PC-3 (cell line): ENCODE measurements around the gene TMPRSS3. TPM values are rescaled to one million over a fixed set of nuclear protein-coding genes. Genes with fewer than 3 reads are reported as not detected.

Source experiments
- ATAC-seq: fragments of 200-7000 bp; cut with Tn5 transposase; 2 replicates; pipeline ENCODE4 v1.9.1; 2020; ENCODE audit warnings: mild to moderate bottlenecking, moderate library complexity
- BruUV-seq: library from RNA; stranded (reverse); fragments of 400-500 nt; replicated peaks from 2 replicates; lab custom pipeline; 2021; lab: Mats Ljungman, UMichigan
- CTCF ChIA-PET: fragments of 300-600 bp; sonication (Branson Sonifier 250); formaldehyde crosslinking; loops from one replicate; lab custom pipeline; 2022; ENCODE audit warnings: antibody characterized with exemption; lab: Charles Lee
- POLR2A ChIA-PET: fragments of 300-600 bp; sonication (Branson Sonifier 250); formaldehyde crosslinking; loops from one replicate; lab custom pipeline; 2022; ENCODE audit warnings: antibody characterized with exemption; ENCODE audit not compliant: unreplicated experiment; lab: Charles Lee
- DNase-seq: peaks from one replicate; pipeline ENCODE4 v3.0.0-alpha.2; 2015
- H2AFZ ChIP-seq: fragments of 300-600 bp; sonication (generic); 2 replicates; pipeline ENCODE4 v1.6.0; 2016; ENCODE audit warnings: antibody characterized with exemption, low read length
- H3F3A ChIP-seq: fragments of 300-600 bp; sonication (generic); one replicate; pipeline ENCODE4 v1.6.0; 2017; ENCODE audit warnings: antibody characterized with exemption, low read length, control low read depth, mild to moderate bottlenecking; ENCODE audit not compliant: unreplicated experiment
- H3K27ac ChIP-seq: fragments of 300-600 bp; sonication (generic); 2 replicates; pipeline ENCODE4 v1.5.1; 2016; ENCODE audit warnings: mild to moderate bottlenecking, low read length
- H3K27me3 ChIP-seq: fragments of 300-600 bp; sonication (generic); 2 replicates; pipeline ENCODE4 v1.6.1; 2016; ENCODE audit warnings: low read length, mixed read lengths
- H3K36me3 ChIP-seq: fragments of 300-600 bp; sonication (generic); 2 replicates; pipeline ENCODE4 v1.6.1; 2016; ENCODE audit warnings: low read depth, mixed run types, low read length, mixed read lengths
- H3K4me1 ChIP-seq: fragments of 300-600 bp; sonication (generic); 2 replicates; pipeline ENCODE4 v1.5.1; 2016; ENCODE audit warnings: low read length; ENCODE audit not compliant: insufficient read depth
- H3K4me2 ChIP-seq: fragments of 300-600 bp; sonication (generic); 2 replicates; pipeline ENCODE4 v1.6.0; 2016; ENCODE audit warnings: low read length
- H3K4me3 ChIP-seq: fragments of 300-600 bp; sonication (generic); 2 replicates; pipeline ENCODE4 v1.5.1; 2016; ENCODE audit warnings: mild to moderate bottlenecking, low read length, mixed read lengths
- H3K79me2 ChIP-seq: fragments of 300-600 bp; sonication (generic); 2 replicates; pipeline ENCODE4 v1.6.1; 2017; ENCODE audit warnings: low read length, mixed read lengths
- H3K9ac ChIP-seq: fragments of 300-600 bp; sonication (generic); 2 replicates; pipeline ENCODE4 v1.6.0; 2016; ENCODE audit warnings: mild to moderate bottlenecking, low read length
- H3K9me2 ChIP-seq: fragments of 300-600 bp; sonication (generic); replicated peaks from 2 replicates; pipeline ENCODE4 v1.6.1; 2016; ENCODE audit warnings: mixed run types, low read length, mixed read lengths
- H3K9me3 ChIP-seq: fragments of 300-600 bp; sonication (generic); 2 replicates; pipeline ENCODE4 v1.6.1; 2016; ENCODE audit warnings: low read length, mixed read lengths
- H4K20me1 ChIP-seq: fragments of 300-600 bp; sonication (generic); 2 replicates; pipeline ENCODE4 v1.6.1; 2016; ENCODE audit warnings: low read length, mixed read lengths
- CTCF ChIP-seq: fragments of 300-600 bp; sonication (generic); conservative IDR thresholded peaks from 2 replicates; pipeline ENCODE4 v1.5.1; 2017; ENCODE audit warnings: antibody characterized with exemption, low read depth, mild to moderate bottlenecking, low read length
- EZH2 ChIP-seq: fragments of 300-600 bp; sonication (generic); IDR thresholded peaks from one replicate; pipeline ENCODE4 v1.6.1; 2017; ENCODE audit warnings: antibody characterized with exemption, mild to moderate bottlenecking, low read length; ENCODE audit not compliant: unreplicated experiment
- EZH2phosphoT487 ChIP-seq: fragments of 300-600 bp; sonication (generic); IDR thresholded peaks from 2 replicates; pipeline ENCODE4 v1.6.1; 2018; ENCODE audit warnings: mild to moderate bottlenecking, antibody characterized with exemption, low read length, borderline replicate concordance
- intact Hi-C: fragments of 100-400 bp; cut with micrococcal nuclease; formaldehyde crosslinking; loops from 2 replicates; pipeline ENCODE4 v1.9.0; 2023
- total RNA-seq: library from RNA; depleted of rRNA; stranded (reverse); fragments of >200 nt; gene quantifications from 2 replicates; pipeline ENCODE4 v1.2.3, GENCODE V29; 2014

The TMPRSS3 gene
- total RNA-seq, 1 experiment from 2014 or later: not detected

GRCh38 chr21:42338729-42339715 lies 56.8 kb downstream of the TMPRSS3 start:
- TF ChIP-seq EZH2 (no peak), CTCF (no peak), EZH2phosphoT487 (no peak)
- H3K4me2 ChIP-seq: peak overlapping the region; percentile 69
- H2AFZ ChIP-seq: no peak overlapping the region
- H3K27me3 ChIP-seq: no peaks in the 10 kb centered on the region
- H3K27ac ChIP-seq: peak overlapping the region; percentile 94
- no peaks in the 10 kb centered on the region for H3K79me2 ChIP-seq
- no peaks in the 10 kb centered on the region for H3K36me3 ChIP-seq
- ATAC-seq (no peak), DNase-seq (no peak)
- H3K4me1 ChIP-seq: peaks cover 15% of the 10 kb centered on the region
- no peak overlapping the region; the same call in 1 of the 2 replicates for H3K4me3 ChIP-seq
- H3K9ac ChIP-seq: peak overlapping the region; percentile 77
- intact Hi-C loops: loop anchor here (1.0 kb wide), 5 partner anchors 12 to 111 kb away; partner anchors contain the start of gene TFF1
- BruUV-seq: no TSS peak
- H3K9me2 ChIP-seq: no peaks in the 10 kb centered on the region
- POLR2A ChIA-PET: interaction anchor here (1.4 kb wide), 1 partner anchor 28 kb away, joined by 4 read pairs; the partner anchor contains the start of gene TFF1
- H4K20me1 ChIP-seq: no peaks in the 10 kb centered on the region
- H3F3A ChIP-seq: no peaks in the 10 kb centered on the region
- CTCF ChIA-PET: interaction anchor here (0.6 to 1.7 kb wide), 6 partner anchors 12 to 45 kb away, joined by 5 to 23 read pairs (median 10); partner anchors contain the start of gene TFF2
- no peaks in the 10 kb centered on the region for H3K9me3 ChIP-seq

GRCh38 chr21:42337830-42338728 lies 57.8 kb downstream of the TMPRSS3 start:
- no peaks in the 10 kb centered on the region for H3K9me3 ChIP-seq
- H3K9me2 ChIP-seq: no peaks in the 10 kb centered on the region
- H4K20me1 ChIP-seq: no peaks in the 10 kb centered on the region
- no peaks in the 10 kb centered on the region for H3K27me3 ChIP-seq
- ATAC-seq (peak; percentile 92), DNase-seq (peak; percentile 95)
- no peaks in the 10 kb centered on the region for H3K36me3 ChIP-seq
- H3K79me2 ChIP-seq: no peaks in the 10 kb centered on the region
- peak overlapping the region; percentile 69 for H3K4me2 ChIP-seq
- POLR2A ChIA-PET: interaction anchor here (0.6 to 1.4 kb wide), 2 partner anchors 29 to 130 kb away, joined by 3 to 4 read pairs; partner anchors contain the start of gene TFF1
- peak overlapping the region; percentile 77 for H3K9ac ChIP-seq
- intact Hi-C loops: loop anchor here (1.0 kb wide), 5 partner anchors 13 to 112 kb away; partner anchors contain the start of gene TFF1
- H3F3A ChIP-seq: no peaks in the 10 kb centered on the region
- TF ChIP-seq EZH2phosphoT487: no peak
- peak; percentile 92 for TF ChIP-seq CTCF
- peaks cover 15% of the 10 kb centered on the region for H3K4me1 ChIP-seq
- peak overlapping the region; percentile 66 for H2AFZ ChIP-seq
- TSS peak; percentile 80 for BruUV-seq
- H3K27ac ChIP-seq: peak overlapping the region; percentile 94
- CTCF ChIA-PET: interaction anchor here (0.6 to 1.7 kb wide), 8 partner anchors 11 to 46 kb away, joined by 3 to 23 read pairs (median 6); partner anchors contain the start of gene TFF2
- H3K4me3 ChIP-seq: peak overlapping the region; percentile 41
